GM21717 (cell line): Measurements from ENCODE around the gene GGTA1.
"Not testable (repeated sequence)": the region's sequence is repeated elsewhere in the genome, so short reads cannot be mapped to it uniquely, and the experiment has no call there.

Source experiments
- ATAC-seq: cut with Tn5 transposase; IDR thresholded peaks from one replicate; pipeline ENCODE4 v1.9.1; 2021; ENCODE audit warnings: mild to moderate bottlenecking, moderate library complexity; ENCODE audit not compliant: unreplicated experiment

GGTA1 gene

GRCh38 chr9:121463026-121463807 lies 36.4 kb downstream of the GGTA1 start:
- no peak for ATAC-seq

GRCh38 chr9:121459513-121459912 lies 40.1 kb downstream of the GGTA1 start:
- no peak for ATAC-seq

- not testable (repeated sequence) for ATAC-seq
These were observed 41.2 kb downstream of the GGTA1 start for GRCh38 chr9:121458449-121458848.

GRCh38 chr9:121455527-121456239 lies 44.0 kb downstream of the GGTA1 start:
- no peak for ATAC-seq

- ATAC-seq: no peak
These were observed 44.7 kb downstream of the GGTA1 start for GRCh38 chr9:121454972-121455371.

GRCh38 chr9:121453232-121453892 lies 46.3 kb downstream of the GGTA1 start:
- no peak for ATAC-seq

- ATAC-seq: no peak
These were observed 47.6 kb downstream of the GGTA1 start for GRCh38 chr9:121452085-121452484.

GRCh38 chr9:121451586-121451985 lies 48.1 kb downstream of the GGTA1 start:
- no peak for ATAC-seq

- no peak for ATAC-seq
These were observed 49.4 kb downstream of the GGTA1 start for GRCh38 chr9:121450241-121450640.

GRCh38 chr9:121449786-121450185 lies 49.9 kb downstream of the GGTA1 start:
- ATAC-seq: no peak

GRCh38 chr9:121447321-121447834 lies 52.3 kb downstream of the GGTA1 start:
- ATAC-seq: no peak

- ATAC-seq: no peak
These were observed 53.7 kb downstream of the GGTA1 start for GRCh38 chr9:121445986-121446385.

GRCh38 chr9:121443981-121444380 lies 55.7 kb downstream of the GGTA1 start:
- ATAC-seq: no peak

GRCh38 chr9:121441165-121441564 lies 58.5 kb downstream of the GGTA1 start:
- ATAC-seq: no peak

GRCh38 chr9:121439711-121440664 lies 59.7 kb downstream of the GGTA1 start:
- no peak for ATAC-seq

GRCh38 chr9:121439016-121439415 lies 60.6 kb downstream of the GGTA1 start:
- ATAC-seq: no peak

GRCh38 chr9:121437891-121438290 lies 61.8 kb downstream of the GGTA1 start:
- ATAC-seq: no peak

GRCh38 chr9:121437046-121437445 lies 62.6 kb downstream of the GGTA1 start:
- not testable (repeated sequence) for ATAC-seq

GRCh38 chr9:121434969-121435368 lies 64.7 kb downstream of the GGTA1 start:
- ATAC-seq: no peak

GRCh38 chr9:121427899-121428298 lies 71.7 kb downstream of the GGTA1 start:
- no peak for ATAC-seq
